NCI-H1417 (cell line): ENCODE results near the gene AGPAT4.

Source experiments
- DNase-seq, 3 experiments: peaks; one replicate each; lab custom pipeline; 2025; lab: John Stamatoyannopoulos, UW

AGPAT4 gene

DNA sequence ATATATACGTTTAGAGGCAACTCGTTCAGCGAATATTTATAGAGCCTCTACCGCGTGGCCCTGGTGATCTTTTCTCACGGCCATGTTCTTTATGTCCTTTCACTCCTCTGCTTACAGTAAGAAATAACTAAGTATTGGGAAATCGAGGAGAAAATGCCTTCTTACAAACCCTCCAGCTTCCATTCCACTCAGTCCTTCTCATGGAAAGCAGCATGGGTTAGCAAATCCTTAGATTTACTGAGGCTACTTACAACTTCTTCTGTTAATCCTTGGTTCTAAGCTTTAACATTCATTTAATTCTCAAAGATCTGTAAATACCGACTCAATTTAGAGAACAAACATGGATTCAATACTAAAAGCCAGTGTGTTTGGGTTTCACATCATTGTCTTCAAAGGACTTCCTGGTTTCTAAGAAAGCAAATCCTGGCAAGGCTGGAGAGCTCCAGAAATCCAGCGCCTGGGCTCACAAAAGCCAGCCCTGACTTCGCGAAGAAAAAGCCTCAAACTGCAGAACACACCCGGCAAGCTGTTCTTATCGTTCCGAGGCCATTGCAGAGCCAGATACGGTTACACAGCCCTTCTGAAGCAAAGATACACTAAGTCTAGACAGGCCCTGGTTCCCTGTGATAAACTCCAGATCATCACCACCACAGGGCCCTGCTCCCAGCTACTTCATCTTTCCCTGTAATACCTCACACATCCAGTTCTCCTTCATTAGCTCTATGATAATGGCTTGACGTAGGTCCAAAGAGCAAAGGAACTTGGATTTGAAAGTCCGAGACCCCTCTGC, 19.2 kb downstream of the AGPAT4 start:
- DNase-seq, result no peak

DNA sequence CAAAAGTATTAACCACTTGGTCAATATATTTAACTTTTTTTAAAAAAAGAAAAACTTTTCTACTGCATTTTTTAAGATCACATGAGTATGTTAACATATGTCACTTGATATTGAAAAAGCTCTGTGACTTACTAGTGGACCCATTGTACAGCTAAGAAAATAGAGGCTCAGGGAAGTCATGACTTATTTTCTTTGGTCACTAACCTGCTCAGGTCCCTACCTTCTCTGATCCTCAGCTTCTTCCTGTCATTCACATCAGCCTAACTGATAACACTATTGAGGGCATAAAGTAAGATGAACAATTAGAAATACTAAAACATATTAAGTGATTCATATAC, 19.8 kb downstream of the AGPAT4 start:
- DNase-seq, result no peak

- no peak for DNase-seq
Measured at GRCh38 chr6:161251345-161251744, 22.5 kb downstream of the AGPAT4 start.

- no peak for DNase-seq
Measured at GRCh38 chr6:161249327-161249726, 24.5 kb downstream of the AGPAT4 start.

DNA sequence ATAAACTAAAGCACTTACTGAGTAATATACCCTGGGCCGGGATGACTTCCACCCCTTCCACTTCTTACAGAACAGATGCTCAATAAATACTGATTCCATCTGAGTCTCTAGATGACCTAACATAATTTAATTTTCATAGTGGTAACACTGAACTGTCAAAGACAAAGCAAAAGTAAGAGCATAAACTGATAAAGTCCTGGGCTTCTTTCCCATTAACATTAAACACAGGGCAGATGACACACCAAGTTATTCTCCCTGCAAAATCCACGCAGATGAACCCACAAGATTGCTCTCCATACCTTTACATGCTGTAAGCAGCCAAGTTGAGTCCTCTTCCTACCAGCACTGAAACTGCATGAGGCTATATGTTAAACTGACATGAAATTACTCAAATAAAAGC, 27.1 kb downstream of the AGPAT4 start:
- no peak for DNase-seq

GRCh38 chr6:161245363-161245762, 28.5 kb downstream of the AGPAT4 start:
- DNase-seq, result no peak

GRCh38 chr6:161244725-161245124, 29.1 kb downstream of the AGPAT4 start:
- DNase-seq, result no peak

GRCh38 chr6:161242779-161243693, 30.8 kb downstream of the AGPAT4 start:
- DNase-seq, result no peak

- DNase-seq, result no peak
Measured at GRCh38 chr6:161242113-161242512, 31.7 kb downstream of the AGPAT4 start.

GRCh38 chr6:161239001-161239400, 34.9 kb downstream of the AGPAT4 start:
- DNase-seq, result no peak

GRCh38 chr6:161238500-161238899, 35.4 kb downstream of the AGPAT4 start:
- no peak for DNase-seq

DNA sequence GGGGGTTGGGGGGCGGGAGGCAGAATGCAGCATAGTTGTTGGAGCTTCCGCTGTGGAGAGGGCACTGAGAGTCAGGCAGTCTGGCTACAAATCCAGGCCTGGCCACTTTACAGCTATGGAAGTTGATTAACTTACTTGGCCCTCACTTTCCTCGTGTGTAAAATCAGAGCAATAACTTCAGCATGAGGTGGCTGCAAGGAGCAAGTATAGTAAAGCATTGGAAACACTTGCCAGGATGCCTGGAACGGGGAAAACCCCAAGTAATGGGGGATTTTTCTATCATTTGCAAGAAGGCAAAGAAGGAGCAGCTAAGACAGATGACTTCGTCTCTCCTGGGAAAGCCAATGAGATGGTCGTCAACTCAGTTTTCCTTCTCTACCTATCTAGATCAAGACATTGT, 35.8 kb downstream of the AGPAT4 start:
- DNase-seq, result no peak

DNA sequence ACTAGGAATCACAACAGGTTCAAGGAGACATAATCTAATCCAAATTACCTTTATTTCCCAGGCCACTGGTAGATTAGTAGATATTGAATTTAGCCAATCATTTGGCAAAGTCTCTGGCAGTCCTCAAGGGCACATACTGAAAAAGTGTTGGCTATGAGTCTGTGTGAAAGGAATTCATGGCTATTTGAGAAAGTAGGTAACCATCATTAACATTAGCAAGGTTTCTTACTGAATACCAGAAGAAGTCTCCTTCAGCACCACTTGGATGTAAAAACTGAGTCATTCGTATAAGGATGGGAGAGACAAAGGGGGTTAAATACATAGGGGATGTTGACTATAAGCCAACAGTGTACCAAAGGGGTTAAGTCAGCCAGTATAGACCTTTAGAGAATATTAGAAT, 36.7 kb downstream of the AGPAT4 start:
- DNase-seq, result no peak

GRCh38 chr6:161235776-161236633, 37.9 kb downstream of the AGPAT4 start:
- DNase-seq, result no peak

GRCh38 chr6:161233986-161234661, 39.7 kb downstream of the AGPAT4 start:
- no peak for DNase-seq

- DNase-seq, result no peak
Measured at GRCh38 chr6:161232467-161232866, 41.4 kb downstream of the AGPAT4 start.

GRCh38 chr6:161232010-161232409, 41.9 kb downstream of the AGPAT4 start:
- DNase-seq, result no peak

DNA sequence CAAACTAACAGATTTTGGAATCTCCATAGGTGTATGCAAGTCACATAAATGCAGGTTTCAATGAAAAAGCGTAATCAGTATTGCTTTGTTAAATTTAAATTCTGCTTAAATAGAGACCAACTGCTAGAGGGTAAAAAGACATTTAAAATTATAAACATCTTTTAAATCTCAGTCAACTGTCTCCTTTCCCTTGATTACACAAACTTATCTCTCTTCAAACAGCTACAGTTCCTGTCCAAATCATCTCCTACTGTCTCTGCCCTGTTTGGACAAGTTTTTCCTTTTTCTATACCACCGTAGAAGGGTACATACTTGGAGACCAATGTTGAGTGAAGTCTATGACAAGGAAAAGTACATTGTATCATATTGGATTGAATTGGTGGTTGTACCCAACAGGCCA, 43.5 kb downstream of the AGPAT4 start:
- DNase-seq, result no peak

DNA sequence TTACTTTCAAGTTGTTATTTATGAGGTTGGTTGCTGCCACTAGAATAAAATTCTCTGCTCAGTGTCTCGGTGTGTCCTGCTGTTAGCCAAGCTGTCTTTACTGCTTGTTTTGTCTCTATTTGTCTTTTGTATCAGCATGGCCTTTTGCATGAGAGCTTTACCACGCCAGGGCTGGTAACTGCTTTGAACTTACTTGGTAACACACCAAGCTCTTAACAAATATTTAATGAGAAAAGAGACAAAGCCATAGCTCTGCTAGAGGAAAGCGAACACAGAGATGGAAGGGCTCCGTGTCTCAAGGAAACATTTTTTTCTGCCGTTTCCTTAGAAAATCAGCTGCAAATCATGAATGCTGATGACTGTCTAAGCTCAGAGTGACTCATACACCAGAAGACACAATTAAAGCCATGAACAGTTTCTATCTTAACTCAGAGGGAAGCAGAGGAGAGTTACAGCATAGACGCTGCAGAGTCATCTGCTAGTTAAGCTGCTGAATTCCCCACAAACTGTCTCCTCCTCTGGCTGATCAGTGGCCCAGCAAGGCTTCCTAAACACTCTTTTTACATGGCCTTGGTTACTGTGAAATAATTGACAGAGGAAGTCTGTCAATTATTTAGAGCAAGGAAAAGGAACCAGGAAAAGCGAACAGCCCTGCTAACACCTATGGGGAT, 44.8 kb downstream of the AGPAT4 start:
- no peak for DNase-seq

DNA sequence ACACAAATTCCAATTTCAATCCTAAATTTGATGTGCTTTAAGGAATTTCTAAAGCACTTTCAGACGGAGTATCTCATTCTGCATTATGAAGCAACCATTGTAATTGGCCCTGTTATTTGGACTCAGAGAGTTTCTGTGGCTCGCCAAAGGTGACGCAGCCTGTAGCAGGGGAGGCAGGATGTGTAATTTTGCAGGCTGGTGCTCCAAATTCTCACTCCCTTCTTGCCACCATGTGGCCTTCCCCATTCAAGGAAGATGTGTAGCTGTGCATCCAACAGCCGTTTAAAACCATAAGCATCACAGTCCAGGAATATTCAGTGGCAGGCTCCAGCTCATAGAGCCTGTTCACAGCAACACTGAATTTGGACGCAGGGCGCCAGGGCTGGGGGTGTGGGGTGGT, 45.8 kb downstream of the AGPAT4 start:
- DNase-seq, result no peak
